SIG-M5 (cell line): ENCODE data around the gene F9.

Experiments used
- DNase-seq: peaks from one replicate; lab custom pipeline; 2025; lab: John Stamatoyannopoulos, UW

Gene F9

GRCh38 chrX:139600105-139600504, 69.6 kb downstream of the F9 start:
- no peak for DNase-seq
